HFFc6 (cell line): ENCODE measurements around the gene LTA4H. TPM values are rescaled to one million over a fixed set of nuclear protein-coding genes. Genes with fewer than 3 reads are reported as not detected.
A peak's percentile ranks its signal among the peaks of the same experiment; 100 is the strongest.

Experiments used
- DNase-seq: peaks from one replicate; pipeline ENCODE4 v3.0.0-alpha.2; 2018
- H3K27ac Mint-ChIP-seq: 2 replicates; pipeline ENCODE4 v1.8.0; 2020; ENCODE audit warnings: mild to moderate bottlenecking, mixed read lengths
- H3K27me3 Mint-ChIP-seq: 2 replicates; pipeline ENCODE4 v1.8.0; 2021; ENCODE audit warnings: mild to moderate bottlenecking, moderate library complexity, mixed read lengths; ENCODE audit not compliant: insufficient read depth
- H3K36me3 Mint-ChIP-seq: 2 replicates; pipeline ENCODE4 v1.8.0; 2021; ENCODE audit warnings: low read depth, mixed read lengths
- H3K4me1 Mint-ChIP-seq: 2 replicates; pipeline ENCODE4 v1.8.0; 2020; ENCODE audit warnings: low read depth, mixed read lengths
- H3K4me3 Mint-ChIP-seq: 2 replicates; pipeline ENCODE4 v1.8.0; 2020; ENCODE audit warnings: mild to moderate bottlenecking, moderate library complexity, mixed read lengths
- H3K9me3 Mint-ChIP-seq: 2 replicates; pipeline ENCODE4 v1.8.0; 2020; ENCODE audit warnings: mild to moderate bottlenecking, mixed read lengths
- CTCF ChIP-seq: fragments of 200-600 bp; sonication (generic); IDR thresholded peaks from 2 replicates; pipeline ENCODE4 v1.5.0; 2021; ENCODE audit warnings: antibody characterized with exemption, mild to moderate bottlenecking
- total RNA-seq, 6 experiments: library from RNA; stranded (reverse); fragmentation: NEBNext Ultra II Directional; extraction: Animal tissue kit (Norgen Biotek cat#: 25700); gene quantifications; 2 replicates in 1 of 6; 3 replicates in 5 of 6; pipeline ENCODE4 v1.2.3, GENCODE V29; 2021

Gene LTA4H
- total RNA-seq, 6 experiments from 2014 or later: 50.2 to 59.0 (median 51.6) TPM

GRCh38 chr12:96044017-96044942, 8.9 kb upstream of the LTA4H start:
- no peak for TF ChIP-seq CTCF
- no peaks in the 10 kb centered on the region for H3K36me3 Mint-ChIP-seq
- peaks cover 37% of the 10 kb centered on the region for H3K4me1 Mint-ChIP-seq
- H3K4me3 Mint-ChIP-seq: peak overlapping the region; percentile 20; the same call in 1 of the 2 replicates
- H3K27me3 Mint-ChIP-seq: no peaks in the 10 kb centered on the region; the same call in none of the 2 replicates
- no peaks in the 10 kb centered on the region for H3K9me3 Mint-ChIP-seq
- H3K27ac Mint-ChIP-seq: peak overlapping the region; percentile 10
- DNase-seq: peak; percentile 36

GRCh38 chr12:96041181-96041580, 5.8 kb upstream of the LTA4H start:
- TF ChIP-seq CTCF: no peak
- Mint-ChIP-seq H3K36me3 (no peaks in the 10 kb centered on the region), H3K9me3 (no peaks in the 10 kb centered on the region), H3K27me3 (no peaks in the 10 kb centered on the region; the same call in none of the 2 replicates), H3K4me3 (no peak overlapping the region), H3K27ac (no peak overlapping the region), H3K4me1 (peaks cover 19% of the 10 kb centered on the region)
- no peak for DNase-seq

- Mint-ChIP-seq H3K9me3 (no peaks in the 10 kb centered on the region), H3K27ac (no peak overlapping the region), H3K27me3 (no peaks in the 10 kb centered on the region; the same call in none of the 2 replicates), H3K4me1 (peaks cover 19% of the 10 kb centered on the region), H3K36me3 (no peaks in the 10 kb centered on the region), H3K4me3 (no peak overlapping the region)
- no peak for DNase-seq
- TF ChIP-seq CTCF: no peak
These were observed 5.1 kb upstream of the LTA4H start for GRCh38 chr12:96040305-96041133.

GRCh38 chr12:96039516-96039915, 4.1 kb upstream of the LTA4H start:
- H3K4me3 Mint-ChIP-seq: no peak overlapping the region
- H3K27ac Mint-ChIP-seq: no peak overlapping the region
- H3K27me3 Mint-ChIP-seq: no peaks in the 10 kb centered on the region; the same call in 1 of the 2 replicates
- TF ChIP-seq CTCF: no peak
- H3K4me1 Mint-ChIP-seq: peaks cover 12% of the 10 kb centered on the region
- H3K36me3 Mint-ChIP-seq: no peaks in the 10 kb centered on the region
- H3K9me3 Mint-ChIP-seq: no peaks in the 10 kb centered on the region
- no peak for DNase-seq

- no peak overlapping the region for H3K27ac Mint-ChIP-seq
- no peak for TF ChIP-seq CTCF
- peak; percentile 1 for DNase-seq
- H3K27me3 Mint-ChIP-seq: no peaks in the 10 kb centered on the region; the same call in 1 of the 2 replicates
- no peaks in the 10 kb centered on the region for H3K9me3 Mint-ChIP-seq
- no peak overlapping the region for H3K4me3 Mint-ChIP-seq
- H3K36me3 Mint-ChIP-seq: no peaks in the 10 kb centered on the region
- H3K4me1 Mint-ChIP-seq: no peaks in the 10 kb centered on the region
These were observed 1.5 kb upstream of the LTA4H start for GRCh38 chr12:96036765-96037455.
